GM18861 (cell line): ENCODE results near the gene PLSCR1.
"Not testable (repeated sequence)": the region's sequence is repeated elsewhere in the genome, so short reads cannot be mapped to it uniquely, and the experiment has no call there.

ENCODE experiments used
- ATAC-seq: cut with Tn5 transposase; IDR thresholded peaks from one replicate; pipeline ENCODE4 v1.9.1; 2021; ENCODE audit not compliant: unreplicated experiment

Gene PLSCR1

GRCh38 chr3:146519810-146520209, 24.6 kb downstream of the PLSCR1 start:
- no peak for ATAC-seq

- no peak for ATAC-seq
Observed at GRCh38 chr3:146517684-146518435, 26.5 kb downstream of the PLSCR1 start.

- no peak for ATAC-seq
Observed at GRCh38 chr3:146513386-146514051, 30.9 kb downstream of the PLSCR1 start.

- no peak for ATAC-seq
Observed at GRCh38 chr3:146511402-146512134, 32.8 kb downstream of the PLSCR1 start.

- no peak for ATAC-seq
Observed at GRCh38 chr3:146507331-146508120, 36.9 kb downstream of the PLSCR1 start.

GRCh38 chr3:146505516-146505915, 38.9 kb downstream of the PLSCR1 start:
- ATAC-seq = no peak

- ATAC-seq = no peak
Observed at GRCh38 chr3:146504498-146505197, 39.8 kb downstream of the PLSCR1 start.

GRCh38 chr3:146503461-146504202, 40.8 kb downstream of the PLSCR1 start:
- ATAC-seq = peak; percentile 97

- ATAC-seq = no peak
Observed at GRCh38 chr3:146502887-146503460, 41.4 kb downstream of the PLSCR1 start.

GRCh38 chr3:146501752-146502151, 42.7 kb downstream of the PLSCR1 start:
- peak; percentile 30 for ATAC-seq

GRCh38 chr3:146499701-146500100, 44.7 kb downstream of the PLSCR1 start:
- no peak for ATAC-seq

- ATAC-seq = no peak
Observed at GRCh38 chr3:146498002-146498736, 46.2 kb downstream of the PLSCR1 start.

GRCh38 chr3:146497145-146497843, 47.1 kb downstream of the PLSCR1 start:
- ATAC-seq = not testable (repeated sequence)

- ATAC-seq = no peak
Observed at GRCh38 chr3:146496726-146497125, 47.7 kb downstream of the PLSCR1 start.

- ATAC-seq = no peak
Observed at GRCh38 chr3:146496251-146496650, 48.2 kb downstream of the PLSCR1 start.

- no peak for ATAC-seq
Observed at GRCh38 chr3:146493761-146494160, 50.6 kb downstream of the PLSCR1 start.

- ATAC-seq = no peak
Observed at GRCh38 chr3:146493221-146493620, 51.2 kb downstream of the PLSCR1 start.

GRCh38 chr3:146491303-146491702, 53.1 kb downstream of the PLSCR1 start:
- ATAC-seq = no peak
